Measurements from ENCODE around the gene CLEC2L.

DNA sequence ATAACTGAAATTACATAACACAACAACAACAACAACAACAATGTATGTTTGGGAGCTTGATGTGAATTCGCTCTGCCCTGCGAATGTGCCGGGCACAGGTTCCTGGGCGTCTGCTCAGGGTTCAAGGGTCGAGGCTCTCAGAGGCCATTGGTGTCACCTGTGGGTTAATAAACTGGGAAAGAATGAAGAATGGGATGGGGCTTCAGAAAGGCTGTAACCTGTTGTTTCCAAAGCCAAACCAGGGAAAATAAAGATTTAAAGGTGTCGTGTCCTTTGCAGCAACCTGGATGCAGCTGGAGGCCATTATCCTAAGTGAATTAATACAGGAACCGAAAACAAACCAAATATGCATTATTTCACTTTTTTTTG is 22.7 kb upstream of the CLEC2L start:
- TF ChIP-seq, protein P1, sequence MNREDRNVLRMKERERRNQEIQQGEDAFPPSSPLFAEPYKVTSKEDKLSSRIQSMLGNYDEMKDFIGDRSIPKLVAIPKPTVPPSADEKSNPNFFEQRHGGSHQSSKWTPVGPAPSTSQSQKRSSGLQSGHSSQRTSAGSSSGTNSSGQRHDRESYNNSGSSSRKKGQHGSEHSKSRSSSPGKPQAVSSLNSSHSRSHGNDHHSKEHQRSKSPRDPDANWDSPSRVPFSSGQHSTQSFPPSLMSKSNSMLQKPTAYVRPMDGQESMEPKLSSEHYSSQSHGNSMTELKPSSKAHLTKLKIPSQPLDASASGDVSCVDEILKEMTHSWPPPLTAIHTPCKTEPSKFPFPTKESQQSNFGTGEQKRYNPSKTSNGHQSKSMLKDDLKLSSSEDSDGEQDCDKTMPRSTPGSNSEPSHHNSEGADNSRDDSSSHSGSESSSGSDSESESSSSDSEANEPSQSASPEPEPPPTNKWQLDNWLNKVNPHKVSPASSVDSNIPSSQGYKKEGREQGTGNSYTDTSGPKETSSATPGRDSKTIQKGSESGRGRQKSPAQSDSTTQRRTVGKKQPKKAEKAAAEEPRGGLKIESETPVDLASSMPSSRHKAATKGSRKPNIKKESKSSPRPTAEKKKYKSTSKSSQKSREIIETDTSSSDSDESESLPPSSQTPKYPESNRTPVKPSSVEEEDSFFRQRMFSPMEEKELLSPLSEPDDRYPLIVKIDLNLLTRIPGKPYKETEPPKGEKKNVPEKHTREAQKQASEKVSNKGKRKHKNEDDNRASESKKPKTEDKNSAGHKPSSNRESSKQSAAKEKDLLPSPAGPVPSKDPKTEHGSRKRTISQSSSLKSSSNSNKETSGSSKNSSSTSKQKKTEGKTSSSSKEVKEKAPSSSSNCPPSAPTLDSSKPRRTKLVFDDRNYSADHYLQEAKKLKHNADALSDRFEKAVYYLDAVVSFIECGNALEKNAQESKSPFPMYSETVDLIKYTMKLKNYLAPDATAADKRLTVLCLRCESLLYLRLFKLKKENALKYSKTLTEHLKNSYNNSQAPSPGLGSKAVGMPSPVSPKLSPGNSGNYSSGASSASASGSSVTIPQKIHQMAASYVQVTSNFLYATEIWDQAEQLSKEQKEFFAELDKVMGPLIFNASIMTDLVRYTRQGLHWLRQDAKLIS (CRISPR knock-in tag; IDR thresholded peaks at IDR 0.05), result no peak
- TF ChIP-seq TGIF2 (CRISPR knock-in tag; IDR thresholded peaks at IDR 0.05) (no peak), PHB2 (IDR thresholded peaks at IDR 0.05; ENCODE audit: partially characterized antibody) (no peak)

All from HepG2 (cell line).